CD4-positive, alpha-beta T cell (primary cell): ENCODE data around the gene ZNF335. TPM values are rescaled to one million over a fixed set of nuclear protein-coding genes. Genes with fewer than 3 reads are reported as not detected.

Experiments
- ATAC-seq: fragments of 200-7000 bp; cut with Tn5 transposase; one replicate; pipeline ENCODE4 v1.10.0; 2022; ENCODE audit warnings: mild to moderate bottlenecking; ENCODE audit not compliant: poor library complexity
- CTCF ChIA-PET: fragments of 350-600 bp; sonication (Branson Sonifier 250); formaldehyde crosslinking; loops from one replicate; lab custom pipeline; 2021; ENCODE audit warnings: antibody characterized with exemption, inconsistent platforms; lab: Charles Lee
- POLR2A ChIA-PET: fragments of 350-600 bp; sonication (Branson Sonifier 250); formaldehyde crosslinking; loops from one replicate; lab custom pipeline; 2021; ENCODE audit warnings: antibody characterized with exemption, inconsistent platforms; lab: Charles Lee
- DNase-seq, 14 experiments: peaks; one replicate each; pipeline ENCODE4 v3.0.0-alpha.2; 2013 to 2020; ENCODE audit warnings: mixed read lengths in 2 of 14
- H3K27ac ChIP-seq, 2 donors: one replicate each; pipeline versions ENCODE4 v1.5.1 to v1.7.0; 2013; ENCODE audit warnings: low read length in 2 of 2, low read depth in 1 of 2, mild to moderate bottlenecking in 1 of 2
- H3K27me3 ChIP-seq, 2 experiments: 1 replicate in 1 of 2; 2 replicates in 1 of 2; pipeline versions ENCODE4 v1.6.1 to v1.7.0; 2013; ENCODE audit warnings: low read length in 2 of 2, control low read depth in 1 of 2, mild to moderate bottlenecking in 1 of 2, moderate library complexity in 1 of 2; ENCODE audit not compliant: insufficient read depth in 2 of 2, control insufficient read depth in 1 of 2
- H3K36me3 ChIP-seq: one replicate; pipeline ENCODE4 v1.6.1; 2013; ENCODE audit warnings: low read length, control low read depth; ENCODE audit not compliant: insufficient read depth
- H3K4me1 ChIP-seq: one replicate; pipeline ENCODE4 v1.6.1; 2013; ENCODE audit warnings: low read length, control low read depth; ENCODE audit not compliant: insufficient read depth
- H3K4me3 ChIP-seq: one replicate; pipeline ENCODE4 v1.5.1; 2013; ENCODE audit warnings: mild to moderate bottlenecking, low read length, moderate library complexity
- H3K9me3 ChIP-seq, 2 experiments: 1 replicate in 1 of 2; 2 replicates in 1 of 2; pipeline versions ENCODE4 v1.6.1 to v1.7.0; 2013; ENCODE audit warnings: low read length in 2 of 2, mild to moderate bottlenecking in 2 of 2, control low read depth in 1 of 2, moderate library complexity in 1 of 2; ENCODE audit not compliant: control insufficient read depth in 1 of 2, insufficient read depth in 1 of 2
- H3K27ac Mint-ChIP-seq: one replicate; pipeline ENCODE4 v1.8.0; 2020; ENCODE audit warnings: mixed read lengths
- H3K27me3 Mint-ChIP-seq: one replicate; pipeline ENCODE4 v1.8.0; 2021; ENCODE audit warnings: mixed read lengths
- H3K36me3 Mint-ChIP-seq: one replicate; pipeline ENCODE4 v1.8.0; 2021; ENCODE audit warnings: low read depth, mixed read lengths
- H3K4me1 Mint-ChIP-seq: one replicate; pipeline ENCODE4 v1.8.0; 2021; ENCODE audit warnings: low read depth, mixed read lengths
- H3K4me3 Mint-ChIP-seq: one replicate; pipeline ENCODE4 v1.8.0; 2020; ENCODE audit warnings: mild to moderate bottlenecking, mixed read lengths
- H3K9me3 Mint-ChIP-seq: one replicate; pipeline ENCODE4 v1.8.0; 2020; ENCODE audit warnings: mixed read lengths
- intact Hi-C, 2 experiments: fragments of 100-400 bp; cut with DNase I in 1 of 2; cut with micrococcal nuclease in 1 of 2; formaldehyde crosslinking; loops; one replicate each; pipeline versions ENCODE4 v1.15.1 to v1.9.0; 2023 to 2025; cut with DNase I, micrococcal nuclease
- total RNA-seq, 174 experiments: library from RNA in 2 of 174; stranded (reverse) in 2 of 174; gene quantifications; one replicate each; pipeline ENCODE4 v1.2.3 and lab custom pipeline; 2021 to 2026
- TF ChIP-seq, protein P1 (sequence below): fragments of 200-600 bp; IDR thresholded peaks from one replicate; pipeline ENCODE4 v1.8.0; 2022; ENCODE audit warnings: antibody characterized with exemption, mild to moderate bottlenecking

Gene ZNF335
- total RNA-seq, 2 experiments from 2014 or later = 67.3 to 74.6 TPM

DNA sequence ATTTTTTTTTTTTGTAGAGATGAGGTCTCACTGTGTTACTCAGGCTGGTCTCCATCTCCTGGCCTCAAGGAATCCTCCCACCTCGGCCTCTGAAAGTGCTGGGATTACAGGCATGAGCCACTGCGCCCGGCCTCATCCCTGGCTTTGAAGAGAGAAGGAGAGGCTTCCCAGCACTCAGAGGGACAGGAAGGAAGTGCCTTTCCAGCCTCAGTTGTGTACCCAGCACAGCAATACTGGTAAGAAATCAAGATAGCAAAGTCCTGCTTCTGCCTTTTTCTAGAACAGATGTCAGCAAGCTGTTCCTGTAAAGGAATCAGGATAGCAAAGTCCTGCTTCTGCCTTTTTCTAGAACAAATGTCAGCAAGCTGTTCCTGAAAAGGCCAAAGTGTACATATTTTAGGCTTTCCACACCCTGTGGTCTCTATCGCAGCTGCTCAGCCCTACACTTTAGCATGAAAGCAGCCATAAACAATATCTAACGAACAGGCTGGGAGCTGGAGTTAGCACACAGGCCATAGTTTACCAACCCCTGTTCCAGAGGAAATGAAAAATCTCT lies 53.7 kb downstream of the ZNF335 start:
- ChIA-PET POLR2A (no interaction called here), CTCF (interaction anchor here (1.0 kb wide), 1 partner anchor 15 kb away, joined by 3 read pairs; no protein-coding TSS in a partner anchor)
- Histone ChIP-seq H3K27me3 (peaks cover 5 to 15% of the 10 kb centered on the region in 2 experiments), H3K9me3 (no peaks in the 10 kb centered on the region), H3K36me3 (no peaks in the 10 kb centered on the region), H3K4me3 (no peak overlapping the region), H3K4me1 (no peaks in the 10 kb centered on the region), H3K27ac (no peak overlapping the region)
- H3K36me3 Mint-ChIP-seq = no peaks in the 10 kb centered on the region
- DNase-seq = no peak
- peaks cover 41% of the 10 kb centered on the region for H3K27me3 Mint-ChIP-seq
- intact Hi-C loops = no loop called here
- H3K4me1 Mint-ChIP-seq = no peaks in the 10 kb centered on the region
- H3K27ac Mint-ChIP-seq = no peak overlapping the region
- no peaks in the 10 kb centered on the region for H3K9me3 Mint-ChIP-seq
- no peak overlapping the region for H3K4me3 Mint-ChIP-seq
- TF ChIP-seq, protein P1, sequence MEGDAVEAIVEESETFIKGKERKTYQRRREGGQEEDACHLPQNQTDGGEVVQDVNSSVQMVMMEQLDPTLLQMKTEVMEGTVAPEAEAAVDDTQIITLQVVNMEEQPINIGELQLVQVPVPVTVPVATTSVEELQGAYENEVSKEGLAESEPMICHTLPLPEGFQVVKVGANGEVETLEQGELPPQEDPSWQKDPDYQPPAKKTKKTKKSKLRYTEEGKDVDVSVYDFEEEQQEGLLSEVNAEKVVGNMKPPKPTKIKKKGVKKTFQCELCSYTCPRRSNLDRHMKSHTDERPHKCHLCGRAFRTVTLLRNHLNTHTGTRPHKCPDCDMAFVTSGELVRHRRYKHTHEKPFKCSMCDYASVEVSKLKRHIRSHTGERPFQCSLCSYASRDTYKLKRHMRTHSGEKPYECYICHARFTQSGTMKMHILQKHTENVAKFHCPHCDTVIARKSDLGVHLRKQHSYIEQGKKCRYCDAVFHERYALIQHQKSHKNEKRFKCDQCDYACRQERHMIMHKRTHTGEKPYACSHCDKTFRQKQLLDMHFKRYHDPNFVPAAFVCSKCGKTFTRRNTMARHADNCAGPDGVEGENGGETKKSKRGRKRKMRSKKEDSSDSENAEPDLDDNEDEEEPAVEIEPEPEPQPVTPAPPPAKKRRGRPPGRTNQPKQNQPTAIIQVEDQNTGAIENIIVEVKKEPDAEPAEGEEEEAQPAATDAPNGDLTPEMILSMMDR = no peak
- no peak for ATAC-seq

DNA sequence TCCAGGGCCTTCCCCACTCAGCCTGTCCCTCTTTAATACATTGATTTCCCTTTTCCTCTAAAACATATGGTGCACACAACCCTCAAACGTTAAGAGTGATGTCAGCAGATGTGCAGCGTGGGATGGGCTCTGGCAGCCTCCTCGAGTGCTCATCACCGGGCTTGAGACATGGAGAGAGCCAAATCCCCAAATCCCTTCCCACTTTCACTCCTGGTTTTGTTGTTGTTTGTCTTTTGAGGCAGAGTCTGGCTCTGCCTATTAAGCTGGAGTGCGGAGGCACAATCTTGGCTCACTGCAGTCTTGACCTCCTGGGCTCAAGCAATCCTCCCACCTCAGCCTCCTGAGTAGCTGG lies 54.2 kb downstream of the ZNF335 start:
- no peak for ATAC-seq

DNA sequence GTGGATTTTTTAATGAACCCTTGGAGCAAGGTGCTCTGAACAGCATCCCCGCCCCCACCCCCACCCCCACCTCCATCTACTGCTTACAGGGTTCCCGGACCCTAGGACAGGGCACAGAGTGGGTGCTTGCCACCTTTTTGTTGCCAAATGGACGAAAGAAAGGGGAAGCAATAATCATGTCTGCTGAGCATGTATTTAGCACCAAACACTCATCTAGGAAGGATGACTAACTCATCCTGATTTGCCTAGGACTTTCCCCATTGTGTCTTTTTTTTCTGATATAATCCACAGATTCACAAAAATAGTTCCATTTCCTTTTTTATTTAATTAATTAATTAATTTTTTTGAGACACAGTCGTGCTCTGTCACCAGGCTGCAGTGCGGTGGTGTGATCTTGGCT lies 58.9 kb downstream of the ZNF335 start:
- no peaks in the 10 kb centered on the region for H3K36me3 ChIP-seq
- no peaks in the 10 kb centered on the region for H3K9me3 Mint-ChIP-seq
- no peaks in the 10 kb centered on the region for H3K9me3 ChIP-seq
- no peak overlapping the region for H3K27ac ChIP-seq
- TF ChIP-seq, protein P1 = no peak
- H3K27me3 ChIP-seq = peaks cover 14 to 26% of the 10 kb centered on the region in 2 experiments
- intact Hi-C loops = no loop called here
- H3K4me1 Mint-ChIP-seq = peaks cover 14% of the 10 kb centered on the region
- no peak overlapping the region for H3K4me3 ChIP-seq
- H3K36me3 Mint-ChIP-seq = no peaks in the 10 kb centered on the region
- no peak overlapping the region for H3K4me3 Mint-ChIP-seq
- peak in 2 of 14 experiments; percentile 38 to 56 for DNase-seq
- CTCF ChIA-PET = no interaction called here
- no peak for ATAC-seq
- peaks cover 40% of the 10 kb centered on the region for H3K27me3 Mint-ChIP-seq
- H3K27ac Mint-ChIP-seq = no peak overlapping the region
- peaks cover 23% of the 10 kb centered on the region for H3K4me1 ChIP-seq
- POLR2A ChIA-PET = no interaction called here

More for the DNA sequence above, 54.2 kb downstream of the ZNF335 start:
- Mint-ChIP-seq H3K9me3 (no peaks in the 10 kb centered on the region), H3K4me1 (no peaks in the 10 kb centered on the region), H3K27me3 (peaks cover 41% of the 10 kb centered on the region), H3K4me3 (no peak overlapping the region), H3K27ac (no peak overlapping the region), H3K36me3 (no peaks in the 10 kb centered on the region)
- H3K27ac ChIP-seq = no peak overlapping the region
- POLR2A ChIA-PET = no interaction called here
- DNase-seq = no peak
- CTCF ChIA-PET = interaction anchor here (1.0 kb wide), 1 partner anchor 16 kb away, joined by 3 read pairs; no protein-coding TSS in a partner anchor
- H3K27me3 ChIP-seq = peaks cover 5 to 15% of the 10 kb centered on the region in 2 experiments
- H3K4me3 ChIP-seq = no peak overlapping the region
- H3K9me3 ChIP-seq = no peaks in the 10 kb centered on the region
- intact Hi-C loops = no loop called here
- H3K36me3 ChIP-seq = no peaks in the 10 kb centered on the region
- TF ChIP-seq, protein P1 = no peak
- H3K4me1 ChIP-seq = no peaks in the 10 kb centered on the region
